SH-SY5Y (cell line): Measurements from ENCODE around the gene MRPS25.

Experiments used
- GATA2 ChIP-seq: IDR thresholded peaks from 2 replicates; pipeline ENCODE4 v1.6.1; 2011; ENCODE audit warnings: mild to moderate bottlenecking, low read depth, low read length
- GATA3 ChIP-seq: IDR thresholded peaks from 2 replicates; pipeline ENCODE4 v1.6.1; 2011; ENCODE audit warnings: low read depth, mild to moderate bottlenecking, low read length, moderate library complexity

GRCh38 chr3:15060029-15060428 lies 5.1 kb downstream of the MRPS25 start:
- TF ChIP-seq GATA2 (no peak), GATA3 (no peak)
